Thoracic aorta (tissue), 2 donors: ENCODE measurements around the gene PRSS33. TPM values are rescaled to one million over a fixed set of nuclear protein-coding genes. Genes with fewer than 3 reads are reported as not detected.

ENCODE experiments used
- ATAC-seq: fragments of 150-250 bp; one replicate; pipeline ENCODE4 v1.8.0; 2017; ENCODE audit warnings: low read depth; ENCODE audit not compliant: insufficient number of reproducible peaks, low FRiP score
- DNase-seq: peaks from one replicate; pipeline ENCODE4 v3.0.0-alpha.2; 2020; ENCODE audit warnings: low spot score
- H3K27ac ChIP-seq, 2 donors: fragments of 200-600 bp; sonication (generic); 1 replicate in 1 of 2; 2 replicates in 1 of 2; pipeline ENCODE4 v1.5.1; 2016; ENCODE audit warnings: mild to moderate bottlenecking in 2 of 2, moderate library complexity in 2 of 2
- H3K27me3 ChIP-seq: fragments of 200-600 bp; sonication (generic); replicated peaks from 2 replicates; pipeline ENCODE4 v1.6.0; 2016; ENCODE audit warnings: mild to moderate bottlenecking; ENCODE audit not compliant: insufficient read depth
- H3K36me3 ChIP-seq: fragments of 200-600 bp; sonication (generic); one replicate; pipeline ENCODE4 v1.5.1; 2016
- H3K4me1 ChIP-seq, 2 donors: fragments of 200-600 bp; sonication (generic); 1 replicate in 1 of 2; 2 replicates in 1 of 2; pipeline versions ENCODE4 v1.5.1 to v1.6.0; 2016; ENCODE audit warnings: low read depth in 2 of 2, mild to moderate bottlenecking in 1 of 2; ENCODE audit not compliant: control insufficient read depth in 1 of 2
- H3K4me3 ChIP-seq: fragments of 200-600 bp; sonication (generic); 2 replicates; pipeline ENCODE4 v1.5.1; 2016; ENCODE audit warnings: mild to moderate bottlenecking
- H3K9me3 ChIP-seq: fragments of 200-600 bp; sonication (generic); 2 replicates; pipeline ENCODE4 v1.5.1; 2016
- CTCF ChIP-seq: fragments of 200-600 bp; sonication (generic); IDR thresholded peaks from one replicate; pipeline ENCODE4 v1.5.1; 2019; ENCODE audit warnings: antibody characterized with exemption
- total RNA-seq, 2 donors: library from RNA; depleted of rRNA; stranded (reverse); fragments of >200 nt; gene quantifications; one replicate each; pipeline versions ENCODE4 v1.1.0 to v1.2.3, GENCODE V29; 2016

PRSS33 gene
- total RNA-seq, 2 donors from 2014 or later, result not detected

GRCh38 chr16:2810651-2811050 lies 23.3 kb upstream of the PRSS33 start:
- no peaks in the 10 kb centered on the region for H3K9me3 ChIP-seq
- H3K4me3 ChIP-seq, result no peak overlapping the region
- no peak for TF ChIP-seq CTCF
- H3K36me3 ChIP-seq, result no peaks in the 10 kb centered on the region
- no peak for DNase-seq
- ATAC-seq, result no peak
- H3K27ac ChIP-seq, result no peak overlapping the region
- no peaks in the 10 kb centered on the region for H3K27me3 ChIP-seq
- no peaks in the 10 kb centered on the region for H3K4me1 ChIP-seq

GRCh38 chr16:2809149-2809760 lies 21.9 kb upstream of the PRSS33 start:
- Histone ChIP-seq H3K4me3 (no peak overlapping the region), H3K27me3 (no peaks in the 10 kb centered on the region), H3K36me3 (no peaks in the 10 kb centered on the region), H3K27ac (no peak overlapping the region), H3K9me3 (no peaks in the 10 kb centered on the region), H3K4me1 (no peaks in the 10 kb centered on the region)
- no peak for TF ChIP-seq CTCF
- ATAC-seq (no peak), DNase-seq (no peak)

- H3K27me3 ChIP-seq, result no peaks in the 10 kb centered on the region
- no peak for DNase-seq
These were observed 20.8 kb upstream of the PRSS33 start for GRCh38 chr16:2808181-2808580.

GRCh38 chr16:2806286-2806685 lies 18.9 kb upstream of the PRSS33 start:
- peaks cover 3% of the 10 kb centered on the region for H3K9me3 ChIP-seq
- ATAC-seq (no peak), DNase-seq (no peak)
- no peak for TF ChIP-seq CTCF
- H3K27me3 ChIP-seq, result no peaks in the 10 kb centered on the region
- no peak overlapping the region for H3K27ac ChIP-seq
- H3K4me1 ChIP-seq, result no peaks in the 10 kb centered on the region
- H3K36me3 ChIP-seq, result no peaks in the 10 kb centered on the region
- H3K4me3 ChIP-seq, result no peak overlapping the region

More at GRCh38 chr16:2808181-2808580, 20.8 kb upstream of the PRSS33 start:
- Histone ChIP-seq H3K4me3 (no peak overlapping the region), H3K9me3 (peaks cover 3% of the 10 kb centered on the region), H3K27ac (no peak overlapping the region), H3K4me1 (no peaks in the 10 kb centered on the region), H3K36me3 (no peaks in the 10 kb centered on the region)
- ATAC-seq, result no peak
- TF ChIP-seq CTCF, result no peak

GRCh38 chr16:2804728-2805127 lies 17.4 kb upstream of the PRSS33 start:
- Histone ChIP-seq H3K36me3 (no peaks in the 10 kb centered on the region), H3K9me3 (peaks cover 3% of the 10 kb centered on the region), H3K27me3 (no peaks in the 10 kb centered on the region), H3K27ac (no peak overlapping the region), H3K4me3 (no peak overlapping the region), H3K4me1 (no peaks in the 10 kb centered on the region)
- no peak for TF ChIP-seq CTCF
- DNase-seq (no peak), ATAC-seq (no peak)
